IMR-90 (cell line): ENCODE data around the gene RUNX2. TPM values are rescaled to one million over a fixed set of nuclear protein-coding genes. Genes with fewer than 3 reads are reported as not detected.

ENCODE experiments used
- ATAC-seq: fragments of 200-7000 bp; cut with Tn5 transposase; 2 replicates; pipeline ENCODE4 v1.9.1; 2020; ENCODE audit warnings: low read depth, mild to moderate bottlenecking, moderate library complexity
- BruUV-seq: library from RNA; stranded (reverse); fragments of 400-500 nt; replicated peaks from 2 replicates; lab custom pipeline; 2021; lab: Mats Ljungman, UMichigan
- CTCF ChIA-PET: fragments of 300-600 bp; formaldehyde crosslinking; extraction: SDS; loops from one replicate; lab custom pipeline; 2021; ENCODE audit warnings: antibody characterized with exemption; lab: Yijun Ruan, JAX
- POLR2A ChIA-PET: fragments of 300-600 bp; sonication (Branson Sonifier 250); formaldehyde crosslinking; loops from one replicate; lab custom pipeline; 2022; ENCODE audit warnings: antibody characterized with exemption; ENCODE audit not compliant: unreplicated experiment; lab: Charles Lee
- DNase-seq: peaks from one replicate; pipeline ENCODE4 v3.0.0; 2013
- H2AFZ ChIP-seq: replicated peaks from 2 replicates; pipeline ENCODE3; 2013; ENCODE audit warnings: low read length, mild to moderate bottlenecking; ENCODE audit not compliant: poor library complexity
- H2AK5ac ChIP-seq: 2 replicates; pipeline ENCODE4 v1.6.1; 2013; ENCODE audit warnings: low read depth, low read length, inconsistent platforms
- H2AK9ac ChIP-seq: replicated peaks from 2 replicates; pipeline ENCODE3; 2013; ENCODE audit warnings: mild to moderate bottlenecking, low read depth, low read length, moderate library complexity; ENCODE audit not compliant: poor library complexity
- H2BK120ac ChIP-seq: 2 replicates; pipeline ENCODE4 v1.6.1; 2013; ENCODE audit warnings: low read depth, low read length, inconsistent platforms
- H2BK15ac ChIP-seq: 3 replicates; pipeline ENCODE4 v1.6.1; 2013; ENCODE audit warnings: low read depth, low read length, inconsistent platforms
- H2BK20ac ChIP-seq: 2 replicates; pipeline ENCODE4 v1.6.1; 2013; ENCODE audit warnings: low read depth, mild to moderate bottlenecking, inconsistent platforms, low read length, moderate library complexity
- H2BK5ac ChIP-seq: 2 replicates; pipeline ENCODE4 v1.6.1; 2013; ENCODE audit warnings: mild to moderate bottlenecking, low read depth, low read length, inconsistent platforms; ENCODE audit not compliant: poor library complexity, severe bottlenecking
- H3K14ac ChIP-seq: replicated peaks from 2 replicates; pipeline ENCODE4 v1.6.1; 2013; ENCODE audit warnings: low read depth, low read length, inconsistent platforms
- H3K18ac ChIP-seq: 2 replicates; pipeline ENCODE4 v1.6.1; 2013; ENCODE audit warnings: low read depth, low read length, control low read depth
- H3K23ac ChIP-seq: 2 replicates; pipeline ENCODE4 v1.6.1; 2013; ENCODE audit warnings: low read depth, low read length, inconsistent platforms
- H3K27ac ChIP-seq: 2 replicates; pipeline ENCODE4 v1.5.1; 2013; ENCODE audit warnings: mild to moderate bottlenecking, control low read depth, low read length; ENCODE audit not compliant: insufficient read depth
- H3K27me3 ChIP-seq: 2 replicates; pipeline ENCODE4 v1.6.1; 2013; ENCODE audit warnings: low read length; ENCODE audit not compliant: control insufficient read depth, insufficient read depth
- H3K36me3 ChIP-seq: 2 replicates; pipeline ENCODE4 v1.6.1; 2013; ENCODE audit warnings: low read length, mixed read lengths; ENCODE audit not compliant: control insufficient read depth, insufficient read depth
- H3K4ac ChIP-seq: 2 replicates; pipeline ENCODE4 v1.6.1; 2013; ENCODE audit warnings: low read depth, low read length, inconsistent platforms
- H3K4me1 ChIP-seq: 2 replicates; pipeline ENCODE4 v1.6.1; 2013; ENCODE audit warnings: low read length, mixed read lengths; ENCODE audit not compliant: control insufficient read depth, insufficient read depth
- H3K4me2 ChIP-seq: 2 replicates; pipeline ENCODE4 v1.6.1; 2013; ENCODE audit warnings: low read depth, mild to moderate bottlenecking, control low read depth, low read length, moderate library complexity
- H3K4me3 ChIP-seq: 2 replicates; pipeline ENCODE4 v1.5.1; 2013; ENCODE audit warnings: low read depth, mild to moderate bottlenecking, control low read depth, low read length, moderate library complexity; ENCODE audit not compliant: insufficient read depth
- H3K56ac ChIP-seq: 2 replicates; pipeline ENCODE4 v1.6.1; 2013; ENCODE audit warnings: low read length, inconsistent platforms; ENCODE audit not compliant: insufficient read depth; ENCODE audit errors: extremely low read depth
- H3K79me1 ChIP-seq, 2 experiments: 2 replicates each; pipeline ENCODE4 v1.6.1; 2013; ENCODE audit warnings: low read length in 2 of 2, inconsistent platforms in 1 of 2, low read depth in 1 of 2
- H3K9ac ChIP-seq: 2 replicates; pipeline ENCODE4 v1.6.1; 2013; ENCODE audit warnings: low read depth, low read length, control low read depth
- H3K9me1 ChIP-seq: 2 replicates; pipeline ENCODE4 v1.6.1; 2013; ENCODE audit warnings: low read length, inconsistent platforms; ENCODE audit not compliant: insufficient read depth
- H3K9me3 ChIP-seq: 2 replicates; pipeline ENCODE4 v1.6.1; 2013; ENCODE audit warnings: low read length; ENCODE audit not compliant: control insufficient read depth, insufficient read depth
- H4K20me1 ChIP-seq: 2 replicates; pipeline ENCODE4 v1.6.1; 2013; ENCODE audit warnings: low read length, inconsistent platforms; ENCODE audit not compliant: insufficient read depth
- H4K5ac ChIP-seq: 2 replicates; pipeline ENCODE4 v1.6.1; 2013; ENCODE audit warnings: mild to moderate bottlenecking, low read depth, low read length, control low read depth
- H4K8ac ChIP-seq, 2 experiments: 2 replicates each; pipeline ENCODE4 v1.6.1; 2013; ENCODE audit warnings: low read depth in 2 of 2, low read length in 2 of 2, control low read depth in 1 of 2, inconsistent platforms in 1 of 2
- H4K91ac ChIP-seq: 2 replicates; pipeline ENCODE4 v1.6.1; 2013; ENCODE audit warnings: low read depth, low read length, inconsistent platforms; ENCODE audit not compliant: insufficient read depth
- CHD1 ChIP-seq: IDR thresholded peaks from 2 replicates; pipeline ENCODE4 v1.6.1; 2012; ENCODE audit warnings: low read depth, low read length, improper control_type of control experiment
- ELK1 ChIP-seq: fragments of 150-350 bp; IDR thresholded peaks from 2 replicates; pipeline ENCODE4 v1.6.1; 2016; ENCODE audit warnings: low read depth, mild to moderate bottlenecking, low read length, moderate library complexity, borderline replicate concordance
- FOS ChIP-seq: fragments of 150-350 bp; IDR thresholded peaks from 2 replicates; pipeline ENCODE4 v1.6.1; 2016; ENCODE audit warnings: low read depth, low read length
- MAZ ChIP-seq: IDR thresholded peaks from 2 replicates; pipeline ENCODE4 v1.6.1; 2012; ENCODE audit warnings: low read depth, mild to moderate bottlenecking, low read length, improper control_type of control experiment, moderate library complexity, borderline replicate concordance
- MXI1 ChIP-seq: IDR thresholded peaks from 2 replicates; pipeline ENCODE4 v1.6.1; 2012; ENCODE audit warnings: low read depth, mild to moderate bottlenecking, low read length, moderate library complexity, borderline replicate concordance
- POLR2A ChIP-seq: IDR thresholded peaks from 2 replicates; pipeline ENCODE4 v1.6.1; 2012; ENCODE audit warnings: mild to moderate bottlenecking, low read depth, low read length
- RAD21 ChIP-seq: IDR thresholded peaks from 2 replicates; pipeline ENCODE4 v1.6.1; 2012; ENCODE audit warnings: low read length, improper control_type of control experiment
- RCOR1 ChIP-seq: IDR thresholded peaks from 2 replicates; pipeline ENCODE4 v1.6.1; 2012; ENCODE audit warnings: mild to moderate bottlenecking, low read length, improper control_type of control experiment; ENCODE audit not compliant: insufficient replicate concordance
- SMC3 ChIP-seq: fragments of 150-350 bp; IDR thresholded peaks from 2 replicates; pipeline ENCODE4 v1.6.1; 2016; ENCODE audit warnings: low read depth, mild to moderate bottlenecking, antibody characterized with exemption, low read length, moderate library complexity
- USF2 ChIP-seq: fragments of 150-350 bp; IDR thresholded peaks from 2 replicates; pipeline ENCODE4 v1.6.1; 2017; ENCODE audit warnings: mild to moderate bottlenecking, antibody characterized with exemption, low read length, low read depth
- WGBS, 2 experiments: methylation state at CpG; one replicate each; pipeline versions ENCODE4 v1.1.5 to v1.1.7; 2013; ENCODE audit warnings: missing lambda C conversion rate in 2 of 2; ENCODE audit not compliant: insufficient read length in 1 of 2; ENCODE audit errors: extremely low coverage in 2 of 2; 5-methylcytosine and 5-hydroxymethylcytosine counted together
- dilution Hi-C: fragments of 300-500 bp; cut with HindIII; formaldehyde crosslinking; loops from one replicate; pipeline ENCODE4 v1.14.3; 2018; ENCODE audit warnings: low sequenced_read_pairs; ENCODE audit not compliant: unreplicated experiment
- in situ Hi-C: fragments of 300-500 bp; cut with MboI; formaldehyde crosslinking; loops from 3 replicates; pipeline ENCODE4 v1.14.3; 2019; ENCODE audit warnings: low sequenced_read_pairs, inconsistent platforms, mixed read lengths
- intact Hi-C: fragments of 100-400 bp; cut with micrococcal nuclease; formaldehyde crosslinking; loops from 2 replicates; pipeline ENCODE4 v1.10.0; 2022
- polyA plus RNA-seq, 3 experiments: library from polyadenylated mRNA; depleted of rRNA; stranded (reverse); fragments of >200 nt; gene quantifications; 2 replicates each; pipeline ENCODE4 v1.2.3, GENCODE V29; 2012; ENCODE audit warnings: low replicate concordance in 1 of 3
- total RNA-seq: library from RNA; depleted of rRNA; stranded (reverse); fragments of >200 nt; gene quantifications from 2 replicates; pipeline ENCODE4 v1.2.3, GENCODE V29; 2012

The RUNX2 gene
- total and polyA plus RNA-seq, 2 of the 4 experiments (the other 2 are of a cell fraction), result 2.3 to 4.7 TPM

GRCh38 chr6:45427726-45428125 lies 99.6 kb downstream of the RUNX2 start:
- no peak overlapping the region for H4K91ac ChIP-seq
- no peak for DNase-seq
- H2BK20ac ChIP-seq, result no peak overlapping the region
- no peak overlapping the region for H3K18ac ChIP-seq
- peaks cover 3% of the 10 kb centered on the region; the same call in 1 of the 2 replicates for H3K9me1 ChIP-seq
- no peak overlapping the region for H4K5ac ChIP-seq
- no peak overlapping the region for H2AFZ ChIP-seq
- no peaks in the 10 kb centered on the region for H3K9me3 ChIP-seq
- intact Hi-C loops, result loop anchor here (10.0 kb wide), 1 partner anchor 197 kb away; no protein-coding TSS in a partner anchor
- H3K27me3 ChIP-seq, result no peaks in the 10 kb centered on the region
- no TSS peak for BruUV-seq
- H3K4ac ChIP-seq, result no peak overlapping the region
- H3K9ac ChIP-seq, result no peak overlapping the region
- H3K14ac ChIP-seq, result no peak overlapping the region
- no peak overlapping the region for H3K56ac ChIP-seq
- POLR2A ChIA-PET, result no interaction called here
- peaks cover 5% of the 10 kb centered on the region for H3K4me1 ChIP-seq
- H2AK9ac ChIP-seq, result no peak overlapping the region
- H2BK15ac ChIP-seq, result no peak overlapping the region
- no peak for TF ChIP-seq CHD1
- TF ChIP-seq FOS, result no peak
- TF ChIP-seq RCOR1, result no peak
- no peak for TF ChIP-seq MXI1
- no peak for TF ChIP-seq MAZ
- no peak for TF ChIP-seq RAD21
- no peak for TF ChIP-seq ELK1
- no peak for TF ChIP-seq SMC3
- no peak for TF ChIP-seq POLR2A
- TF ChIP-seq USF2, result no peak
- H3K4me2 ChIP-seq, result no peak overlapping the region
- no peak for ATAC-seq
- H2BK5ac ChIP-seq, result no peak overlapping the region
- no peak overlapping the region for H2AK5ac ChIP-seq
- WGBS, 2 experiments, result no CpG with 5 or more reads among the region's 2 CpGs
- H2BK120ac ChIP-seq, result no peak overlapping the region
- no peak overlapping the region for H3K4me3 ChIP-seq
- dilution Hi-C loops, result no loop called here
- no peak overlapping the region for H4K8ac ChIP-seq
- no peak overlapping the region for H3K23ac ChIP-seq
- no peaks in the 10 kb centered on the region for H4K20me1 ChIP-seq
- peaks cover 23 to 41% of the 10 kb centered on the region in 2 experiments for H3K79me1 ChIP-seq
- H3K27ac ChIP-seq, result no peak overlapping the region
- peaks cover 1% of the 10 kb centered on the region; the same call in 1 of the 2 replicates for H3K36me3 ChIP-seq
- CTCF ChIA-PET, result no interaction called here
- in situ Hi-C loops, result loop anchor here (10.0 kb wide), 1 partner anchor 943 kb away; no protein-coding TSS in a partner anchor
